Subcutaneous abdominal adipose tissue (tissue), 5 donors: ENCODE measurements around the gene PLCB2.

Experiments used
- H3K27ac ChIP-seq: one replicate; pipeline ENCODE4 v1.7.0; 2013; ENCODE audit warnings: low read depth, mild to moderate bottlenecking, inconsistent platforms, low read length, moderate library complexity
- H3K27me3 ChIP-seq, 5 donors: one replicate each; pipeline ENCODE4 v1.7.0; 2013; ENCODE audit warnings: low read length in 5 of 5, inconsistent platforms in 1 of 5; ENCODE audit not compliant: control insufficient read depth in 5 of 5, insufficient read depth in 4 of 5
- H3K36me3 ChIP-seq, 5 donors: one replicate each; pipeline ENCODE4 v1.7.0; 2013; ENCODE audit warnings: low read length in 5 of 5; ENCODE audit not compliant: control insufficient read depth in 5 of 5, insufficient read depth in 5 of 5
- H3K4me1 ChIP-seq, 5 donors: one replicate each; pipeline ENCODE4 v1.7.0; 2013; ENCODE audit warnings: low read length in 5 of 5, mild to moderate bottlenecking in 3 of 5, moderate library complexity in 1 of 5; ENCODE audit not compliant: control insufficient read depth in 5 of 5, insufficient read depth in 5 of 5
- H3K4me3 ChIP-seq, 5 donors: one replicate each; pipeline ENCODE4 v1.7.0; 2013; ENCODE audit warnings: low read length in 5 of 5, low read depth in 1 of 5
- H3K9ac ChIP-seq, 5 donors: one replicate each; pipeline ENCODE4 v1.7.0; 2013; ENCODE audit warnings: low read length in 5 of 5, mild to moderate bottlenecking in 4 of 5, moderate library complexity in 3 of 5
- H3K9me3 ChIP-seq, 5 donors: one replicate each; pipeline ENCODE4 v1.7.0; 2013; ENCODE audit warnings: low read length in 5 of 5; ENCODE audit not compliant: control insufficient read depth in 5 of 5
- donor health status: healthy.
- donor health status: healthy.
- donor health status: healthy.
- donor health status: healthy.
- donor health status: healthy.

PLCB2 gene

DNA sequence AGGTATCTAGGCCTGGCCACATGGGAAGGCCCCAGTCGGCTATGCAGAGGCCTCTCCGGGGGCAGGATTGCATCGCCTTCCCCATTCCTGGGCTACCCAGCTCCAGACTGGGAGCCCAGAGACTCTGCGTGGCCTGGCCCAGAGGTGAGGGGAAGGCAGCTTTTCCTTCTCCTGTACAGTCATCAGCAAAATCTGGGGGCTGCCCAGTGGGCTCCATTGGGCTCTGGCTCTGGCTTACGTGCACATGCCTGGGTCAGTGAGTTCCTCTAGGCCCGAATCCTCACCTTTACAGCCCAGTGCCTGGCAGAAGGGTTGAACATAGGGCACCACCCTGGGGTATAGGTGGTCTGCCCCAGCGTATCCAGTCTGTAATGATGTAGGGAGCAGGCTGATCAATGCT lies 20.9 kb downstream of the PLCB2 start:
- H3K27ac ChIP-seq, result no peak overlapping the region
- H3K4me1 ChIP-seq, result peaks cover 2 to 45% (median 23%) of the 10 kb centered on the region in 5 donors
- H3K9me3 ChIP-seq, result no peaks in the 10 kb centered on the region
- H3K9ac ChIP-seq, result no peak overlapping the region
- peaks cover 0 to 24% (median 0%) of the 10 kb centered on the region in 5 donors for H3K36me3 ChIP-seq
- H3K4me3 ChIP-seq, result no peak overlapping the region
- peaks cover 18 to 35% (median 24%) of the 10 kb centered on the region in 5 donors for H3K27me3 ChIP-seq

DNA sequence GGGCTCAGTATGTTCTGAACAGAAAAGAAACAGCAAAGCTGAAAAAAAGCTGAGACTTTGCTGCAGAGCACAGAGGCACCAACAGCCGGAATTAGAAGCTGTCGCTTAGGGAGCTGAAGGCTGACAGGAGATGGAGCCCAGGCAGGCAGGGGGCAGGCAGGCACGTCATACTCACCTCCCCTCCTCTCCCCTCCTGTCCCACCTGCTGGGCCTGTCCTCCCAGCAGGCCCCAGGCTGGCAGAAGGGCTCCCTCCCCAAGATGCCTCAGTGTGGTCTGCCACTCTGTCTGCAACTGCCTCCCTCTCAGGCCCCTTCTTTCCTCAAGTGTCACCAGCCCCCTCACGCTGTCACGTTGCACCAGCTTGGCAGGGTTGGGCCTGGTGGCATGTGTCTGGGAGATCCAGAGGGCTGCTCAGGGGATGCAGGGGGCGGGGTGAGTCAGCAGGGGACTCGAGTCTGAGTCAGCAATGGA lies 21.6 kb downstream of the PLCB2 start:
- H3K36me3 ChIP-seq, result peaks cover 0 to 20% (median 0%) of the 10 kb centered on the region in 5 donors
- H3K9ac ChIP-seq, result no peak overlapping the region
- no peak overlapping the region for H3K27ac ChIP-seq
- H3K4me3 ChIP-seq, result no peak overlapping the region
- H3K27me3 ChIP-seq, result peaks cover 24 to 40% (median 28%) of the 10 kb centered on the region in 5 donors
- H3K4me1 ChIP-seq, result peaks cover 2 to 47% (median 23%) of the 10 kb centered on the region in 5 donors
- no peaks in the 10 kb centered on the region for H3K9me3 ChIP-seq

DNA sequence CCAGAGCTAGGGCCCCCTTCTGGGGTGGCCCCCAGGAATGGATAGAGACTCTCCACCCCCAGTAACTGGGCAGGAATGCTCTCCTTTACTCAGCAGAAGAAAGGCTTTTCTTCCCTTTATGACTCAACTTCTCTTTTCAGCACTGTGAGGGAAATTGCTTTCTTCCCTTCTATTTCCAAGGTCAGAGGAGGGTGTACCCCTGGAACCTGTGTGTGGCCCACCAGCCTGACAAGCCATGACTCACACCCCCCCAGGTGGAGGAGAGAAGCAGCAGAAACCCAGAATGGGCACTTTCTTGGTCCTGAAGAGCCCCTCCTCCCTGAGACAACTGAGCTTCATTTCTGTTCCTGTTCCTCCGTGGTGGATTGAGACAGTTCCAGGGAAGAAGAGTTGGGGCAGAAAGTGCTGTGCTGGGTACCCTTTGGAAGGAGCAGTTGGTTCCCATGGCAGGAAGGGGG lies 22.2 kb downstream of the PLCB2 start:
- H3K36me3 ChIP-seq, result peaks cover 0 to 18% (median 0%) of the 10 kb centered on the region in 5 donors
- H3K9me3 ChIP-seq, result no peaks in the 10 kb centered on the region
- peaks cover 29 to 45% (median 33%) of the 10 kb centered on the region in 5 donors for H3K27me3 ChIP-seq
- no peak overlapping the region for H3K9ac ChIP-seq
- peaks cover 2 to 44% (median 20%) of the 10 kb centered on the region in 5 donors for H3K4me1 ChIP-seq
- H3K27ac ChIP-seq, result no peak overlapping the region
- no peak overlapping the region for H3K4me3 ChIP-seq

DNA sequence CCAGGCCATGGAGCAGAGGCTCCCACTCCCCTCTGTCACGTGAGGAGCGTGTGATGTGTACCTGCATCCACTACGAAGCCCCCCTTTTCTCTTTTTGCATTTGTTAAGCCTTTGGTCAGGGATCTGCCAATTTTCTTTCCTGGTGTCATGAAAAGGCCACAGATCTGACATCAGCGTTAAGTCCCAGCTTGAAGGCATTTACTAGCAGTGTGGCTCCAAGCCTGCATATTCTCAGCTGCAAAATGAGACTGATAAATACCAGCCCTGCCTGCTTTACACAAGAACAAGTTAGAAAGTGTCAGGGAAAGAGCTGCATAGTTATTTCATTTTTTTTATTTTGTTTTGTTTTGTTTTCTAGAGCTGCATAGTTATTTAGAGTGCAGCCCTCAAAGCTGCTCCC lies 22.6 kb downstream of the PLCB2 start:
- Histone ChIP-seq H3K27ac (no peak overlapping the region), H3K9me3 (no peaks in the 10 kb centered on the region), H3K4me1 (peaks cover 2 to 48% (median 18%) of the 10 kb centered on the region in 5 donors), H3K36me3 (peaks cover 0 to 14% (median 0%) of the 10 kb centered on the region in 5 donors), H3K9ac (no peak overlapping the region), H3K4me3 (no peak overlapping the region), H3K27me3 (peaks cover 33 to 46% (median 37%) of the 10 kb centered on the region in 5 donors)

GRCh38 chr15:40283615-40284300 lies 24.0 kb downstream of the PLCB2 start:
- H3K4me3 ChIP-seq, result no peak overlapping the region
- no peaks in the 10 kb centered on the region for H3K9me3 ChIP-seq
- peaks cover 0 to 3% (median 0%) of the 10 kb centered on the region in 5 donors for H3K36me3 ChIP-seq
- peaks cover 37 to 58% (median 45%) of the 10 kb centered on the region in 5 donors for H3K27me3 ChIP-seq
- H3K9ac ChIP-seq, result no peak overlapping the region
- peaks cover 3 to 59% (median 25%) of the 10 kb centered on the region in 5 donors for H3K4me1 ChIP-seq
- no peak overlapping the region for H3K27ac ChIP-seq

GRCh38 chr15:40282869-40283614 lies 24.7 kb downstream of the PLCB2 start, which contains the start of gene ANKRD63:
Gene ANKRD63 (minus strand): TSS chr15:40283064. CDS start chr15:40282586, 478 bp downstream.
- no peaks in the 10 kb centered on the region for H3K9me3 ChIP-seq
- H3K36me3 ChIP-seq, result no peaks in the 10 kb centered on the region
- peak within 1 kb of the TSS in 4 of 5 donors; percentile 60 to 72 (median 66) for H3K4me3 ChIP-seq
- H3K27ac ChIP-seq, result no peak within 1 kb of the TSS
- H3K4me1 ChIP-seq, result peaks cover 3 to 63% (median 29%) of the 10 kb centered on the region in 5 donors
- no peak within 1 kb of the TSS for H3K9ac ChIP-seq
- H3K27me3 ChIP-seq, result peaks cover 37 to 64% (median 51%) of the 10 kb centered on the region in 5 donors

DNA sequence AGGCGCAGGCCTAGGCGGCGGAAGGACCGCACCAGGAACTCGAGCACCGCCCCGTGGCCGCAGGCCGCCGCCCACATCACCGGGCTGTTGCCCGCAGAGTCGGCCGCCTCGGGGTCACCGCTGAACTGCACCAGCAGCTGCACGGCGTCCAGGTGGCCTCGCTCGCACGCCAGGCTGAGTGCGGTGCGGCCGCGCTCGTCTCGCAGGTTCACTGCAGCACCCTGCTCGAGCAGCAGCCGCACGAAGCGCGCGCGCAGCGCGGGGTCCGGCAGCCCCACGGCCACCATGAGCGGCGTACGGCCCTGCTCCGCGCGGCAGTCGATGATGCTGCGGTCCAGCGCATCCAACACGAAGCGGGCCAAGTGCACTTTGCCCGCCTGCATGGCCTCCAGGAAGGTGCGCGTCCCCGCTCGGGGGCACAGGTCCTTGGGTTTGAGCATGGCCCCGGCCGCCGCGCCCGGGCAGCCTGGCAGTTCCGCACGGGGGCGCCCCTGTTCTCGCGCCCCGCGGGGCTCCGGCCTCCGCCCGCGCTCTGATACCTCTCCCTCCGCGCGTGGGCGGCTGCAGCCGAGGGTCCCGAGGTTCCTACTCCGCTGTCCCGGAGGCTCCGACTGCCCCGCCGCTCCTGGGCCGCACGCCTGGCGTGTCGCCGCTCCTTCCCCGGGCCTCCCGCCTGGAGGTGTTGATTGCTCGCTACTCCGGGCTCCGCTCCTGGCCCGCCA lies 25.4 kb downstream of the PLCB2 start:
- H3K9ac ChIP-seq, result no peak overlapping the region
- peaks cover 37 to 71% (median 58%) of the 10 kb centered on the region in 5 donors for H3K27me3 ChIP-seq

DNA sequence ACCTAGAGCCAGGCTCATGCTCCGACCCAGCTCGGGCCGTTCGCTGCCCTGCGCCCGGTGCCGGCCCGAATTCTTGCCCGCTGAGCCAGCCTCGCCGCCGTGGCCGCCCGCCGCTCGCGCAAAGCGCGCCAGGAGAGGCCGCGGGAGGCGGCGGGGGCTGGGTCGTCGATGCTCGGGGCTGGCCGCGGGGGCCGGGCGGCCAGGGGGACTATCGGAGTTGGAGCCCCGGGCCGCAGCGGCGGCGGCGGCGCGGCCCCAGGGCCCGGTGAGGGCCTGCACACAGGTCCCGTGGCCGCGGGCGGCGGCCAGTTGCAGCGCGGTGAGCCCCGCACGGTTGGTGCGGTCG lies 26.0 kb downstream of the PLCB2 start:
- Histone ChIP-seq H3K9ac (no peak overlapping the region), H3K4me3 (peak overlapping the region in 4 of 5 donors; percentile 60 to 72 (median 66))

More for the DNA sequence above, 25.4 kb downstream of the PLCB2 start:
- H3K4me1 ChIP-seq, result peaks cover 3 to 71% (median 37%) of the 10 kb centered on the region in 5 donors
- H3K27ac ChIP-seq, result no peak overlapping the region
- peak overlapping the region in 4 of 5 donors; percentile 60 to 72 (median 66) for H3K4me3 ChIP-seq
- no peaks in the 10 kb centered on the region for H3K36me3 ChIP-seq
- no peaks in the 10 kb centered on the region for H3K9me3 ChIP-seq

GRCh38 chr15:40281057-40281800 lies 26.5 kb downstream of the PLCB2 start:
- no peaks in the 10 kb centered on the region for H3K36me3 ChIP-seq
- peaks cover 34 to 71% (median 58%) of the 10 kb centered on the region in 5 donors for H3K27me3 ChIP-seq
- no peak overlapping the region for H3K27ac ChIP-seq
- H3K4me3 ChIP-seq, result peak overlapping the region in 1 of 5 donors; percentile 71
- H3K9ac ChIP-seq, result no peak overlapping the region
- H3K9me3 ChIP-seq, result no peaks in the 10 kb centered on the region
- peaks cover 3 to 76% (median 39%) of the 10 kb centered on the region in 5 donors for H3K4me1 ChIP-seq

More for the DNA sequence above, 26.0 kb downstream of the PLCB2 start:
- Histone ChIP-seq H3K4me1 (peaks cover 3 to 76% (median 39%) of the 10 kb centered on the region in 5 donors), H3K9me3 (no peaks in the 10 kb centered on the region), H3K27me3 (peaks cover 37 to 71% (median 58%) of the 10 kb centered on the region in 5 donors), H3K27ac (no peak overlapping the region), H3K36me3 (no peaks in the 10 kb centered on the region)
